Measurements from ENCODE around the gene HEATR1.

The HEATR1 gene

GRCh38 chr1:236524142-236524894 lies 80.0 kb downstream of the HEATR1 start:
- POLR2A ChIA-PET = interaction anchor here (0.6 to 1.3 kb wide), 4 partner anchors 16 to 220 kb away, joined by 3 to 8 read pairs (median 4); no protein-coding TSS in a partner anchor
- TF ChIP-seq ZNF24 (tag by site-specific recombination; IDR thresholded peaks at IDR 0.05) (peak; percentile 97), PATZ1 (tag by site-specific recombination; IDR thresholded peaks at IDR 0.05) (peak; percentile 71), ZNF76 (tag by site-specific recombination; IDR thresholded peaks at IDR 0.05; ENCODE audit: borderline replicate concordance, low read depth) (peak; percentile 52), ZNF600 (tag by site-specific recombination; IDR thresholded peaks at IDR 0.05) (0 out of 2 replicates have a peak, but pooled peaks have one; percentile 3), ZNF639 (tag by site-specific recombination; IDR thresholded peaks at IDR 0.05) (peak; percentile 84; the same call in 1 of the 2 replicates), ZNF664 (tag by site-specific recombination; IDR thresholded peaks at IDR 0.05) (peak; percentile 23; the same call in 1 of the 2 replicates), ZNF561 (tag by site-specific recombination; IDR thresholded peaks at IDR 0.05; ENCODE audit: borderline replicate concordance) (peak; percentile 76), ZNF138 (tag by site-specific recombination; IDR thresholded peaks at IDR 0.05; ENCODE audit: borderline replicate concordance) (no peak), ZSCAN30 (tag by site-specific recombination; IDR thresholded peaks at IDR 0.05) (peak; percentile 98), YY1 (tag by site-specific recombination; IDR thresholded peaks at IDR 0.05) (peak; percentile 86), HOXA7 (CRISPR knock-in tag; IDR thresholded peaks at IDR 0.05; ENCODE audit: borderline replicate concordance) (no peak), ZNF558 (tag by site-specific recombination; IDR thresholded peaks at IDR 0.05) (no peak), BCL11B (tag by site-specific recombination; IDR thresholded peaks at IDR 0.05; ENCODE audit: low read depth) (no peak), PRDM6 (tag by site-specific recombination; IDR thresholded peaks at IDR 0.05) (no peak), ATF2 (tag by site-specific recombination; IDR thresholded peaks at IDR 0.05; ENCODE audit: low read depth) (peak; percentile 54; the same call in 1 of the 2 replicates), KLF8 (tag by site-specific recombination; IDR thresholded peaks at IDR 0.05) (peak; percentile 58; the same call in 1 of the 2 replicates), ZNF501 (tag by site-specific recombination; IDR thresholded peaks at IDR 0.05) (peak; percentile 89; the same call in 1 of the 2 replicates), ZSCAN5A (tag by site-specific recombination; IDR thresholded peaks at IDR 0.05) (peak; percentile 47; the same call in 1 of the 2 replicates), ZNF112 (tag by site-specific recombination; IDR thresholded peaks at IDR 0.05) (no peak), ZNF423 (tag by site-specific recombination; IDR thresholded peaks at IDR 0.05) (peak; percentile 80), INSM2 (tag by site-specific recombination; IDR thresholded peaks at IDR 0.05) (peak; percentile 88; the same call in 1 of the 2 replicates), ZNF629 (tag by site-specific recombination; IDR thresholded peaks at IDR 0.05) (peak; percentile 84), ZNF341 (tag by site-specific recombination; IDR thresholded peaks at IDR 0.05; ENCODE audit: low read depth) (no peak), ZSCAN18 (tag by site-specific recombination; IDR thresholded peaks at IDR 0.05) (no peak), ZNF175 (tag by site-specific recombination; IDR thresholded peaks at IDR 0.05) (no peak), ZNF426 (tag by site-specific recombination; IDR thresholded peaks at IDR 0.05) (no peak)

More at GRCh38 chr1:236524142-236524894, 80.0 kb downstream of the HEATR1 start:
- CTCF ChIA-PET = interaction anchor here (0.8 to 1.2 kb wide), 4 partner anchors 10 to 422 kb away, joined by 4 to 6 read pairs (median 6); no protein-coding TSS in a partner anchor
- Histone ChIP-seq H3K4me1 (ENCODE audit: control insufficient read depth, insufficient read depth, low read length) (peaks cover 6% of the 10 kb centered on the region), H3K27ac (ENCODE audit: extremely low read depth, low read depth, low read length) (peak overlapping the region; percentile 72), H3K36me3 (ENCODE audit: control insufficient read depth in 2 of 2, insufficient read depth in 1 of 2, low read length in 2 of 2) (peaks cover 0 to 3% of the 10 kb centered on the region in 2 experiments; a peak in 1 of 3 replicates), H3K9me3 (ENCODE audit: control insufficient read depth, insufficient read depth, low read depth, low read length) (no peaks in the 10 kb centered on the region), H3K4me3 (ENCODE audit: low read depth, low read length) (peak overlapping the region; percentile 85)

Measured in HEK293 (cell line).